Small intestine (tissue), 7 donors: ENCODE data around the gene SYNE3. TPM values are rescaled to one million over a fixed set of nuclear protein-coding genes. Genes with fewer than 3 reads are reported as not detected.

Experiments
- DNase-seq, 2 donors: peaks; one replicate each; pipeline versions ENCODE4 v3.0.0 to v3.0.0-alpha.2; 2013
- FAIRE-seq: peaks from 2 replicates; lab custom pipeline; 2012; peaks lifted over from hg19 to GRCh38; lab: Jason Lieb, UNC
- H3K27ac ChIP-seq, 3 donors: one replicate each; pipeline ENCODE4 v1.5.1; 2013; ENCODE audit warnings: low read length in 2 of 3, mild to moderate bottlenecking in 2 of 3, control low read depth in 1 of 3, inconsistent platforms in 1 of 3, low read depth in 1 of 3, moderate library complexity in 1 of 3
- H3K27me3 ChIP-seq, 3 donors: one replicate each; pipeline ENCODE4 v1.6.1; 2013; ENCODE audit warnings: low read length in 3 of 3, inconsistent platforms in 1 of 3; ENCODE audit not compliant: control insufficient read depth in 3 of 3, insufficient read depth in 3 of 3
- H3K36me3 ChIP-seq, 3 donors: one replicate each; pipeline ENCODE4 v1.6.1; 2013; ENCODE audit warnings: low read length in 3 of 3, inconsistent platforms in 1 of 3, low read depth in 1 of 3, mild to moderate bottlenecking in 1 of 3, moderate library complexity in 1 of 3; ENCODE audit not compliant: control insufficient read depth in 3 of 3, insufficient read depth in 2 of 3
- H3K4me1 ChIP-seq, 3 donors: one replicate each; pipeline ENCODE4 v1.6.1; 2013; ENCODE audit warnings: low read length in 2 of 3, inconsistent platforms in 1 of 3, low read depth in 1 of 3, mild to moderate bottlenecking in 1 of 3, moderate library complexity in 1 of 3; ENCODE audit not compliant: control insufficient read depth in 3 of 3, insufficient read depth in 2 of 3
- H3K4me3 ChIP-seq, 3 donors: one replicate each; pipeline ENCODE4 v1.5.1; 2013; ENCODE audit warnings: low read length in 3 of 3, control low read depth in 1 of 3, inconsistent platforms in 1 of 3, low read depth in 1 of 3, mild to moderate bottlenecking in 1 of 3, moderate library complexity in 1 of 3
- H3K9me3 ChIP-seq, 2 donors: one replicate each; pipeline ENCODE4 v1.6.1; 2013; ENCODE audit warnings: low read depth in 1 of 2, low read length in 1 of 2; ENCODE audit not compliant: control insufficient read depth in 2 of 2, insufficient read depth in 1 of 2
- WGBS, 3 donors: extraction: QIAGEN DNeasy Blood & Tissue Kit; methylation state at CpG; one replicate each; pipeline ENCODE4 v1.1.7; 2013; 5-methylcytosine and 5-hydroxymethylcytosine counted together
- polyA plus RNA-seq, 4 donors: library from polyadenylated mRNA; stranded (reverse) in 3 of 4; unstranded in 1 of 4; fragments of 200-250 nt in 3 of 4; fragments of 120-200 nt in 1 of 4; gene quantifications; one replicate each; pipeline versions ENCODE4 v1.2.1 to v1.2.3, GENCODE V29; 2013
- donor health status: healthy with polysubstance abuse.
- donor health status: control.
- donor health status: control.
- donor health status: Bipolar disorder and iron deficiency.
- donor health status: healthy.

SYNE3 gene
- polyA plus RNA-seq, 4 donors: 0.81 to 5.0 (median 1.4) TPM

DNA sequence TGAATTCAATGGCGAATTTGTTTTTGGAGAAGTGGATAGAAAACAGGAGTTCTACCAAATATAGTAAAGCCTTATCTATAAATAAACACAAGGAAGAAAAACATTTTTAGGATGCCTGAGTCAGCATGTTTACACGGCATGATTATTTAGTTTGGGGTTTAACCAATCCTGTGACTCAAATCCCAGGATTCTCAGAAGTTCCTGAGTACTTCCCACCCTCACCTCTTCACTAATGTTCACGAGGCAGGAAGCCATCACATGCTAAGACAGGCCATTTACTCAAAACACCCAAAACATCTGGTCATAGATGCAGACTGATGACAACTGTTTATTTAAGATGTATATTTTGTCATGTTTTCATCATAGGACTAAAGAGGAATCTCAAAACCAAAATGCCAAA is 15.0 kb upstream of the SYNE3 start:
- Histone ChIP-seq H3K4me1 (peaks cover 7 to 23% (median 15%) of the 10 kb centered on the region in 3 donors), H3K4me3 (no peak overlapping the region), H3K27me3 (no peaks in the 10 kb centered on the region), H3K36me3 (peaks cover 0 to 7% (median 0%) of the 10 kb centered on the region in 3 donors), H3K27ac (no peak overlapping the region), H3K9me3 (no peaks in the 10 kb centered on the region)
- FAIRE-seq (no peak), DNase-seq (no peak)
- WGBS, 3 donors: 33 to 52% (median 48%) methylated on average over 3 of the region's 3 CpGs

DNA sequence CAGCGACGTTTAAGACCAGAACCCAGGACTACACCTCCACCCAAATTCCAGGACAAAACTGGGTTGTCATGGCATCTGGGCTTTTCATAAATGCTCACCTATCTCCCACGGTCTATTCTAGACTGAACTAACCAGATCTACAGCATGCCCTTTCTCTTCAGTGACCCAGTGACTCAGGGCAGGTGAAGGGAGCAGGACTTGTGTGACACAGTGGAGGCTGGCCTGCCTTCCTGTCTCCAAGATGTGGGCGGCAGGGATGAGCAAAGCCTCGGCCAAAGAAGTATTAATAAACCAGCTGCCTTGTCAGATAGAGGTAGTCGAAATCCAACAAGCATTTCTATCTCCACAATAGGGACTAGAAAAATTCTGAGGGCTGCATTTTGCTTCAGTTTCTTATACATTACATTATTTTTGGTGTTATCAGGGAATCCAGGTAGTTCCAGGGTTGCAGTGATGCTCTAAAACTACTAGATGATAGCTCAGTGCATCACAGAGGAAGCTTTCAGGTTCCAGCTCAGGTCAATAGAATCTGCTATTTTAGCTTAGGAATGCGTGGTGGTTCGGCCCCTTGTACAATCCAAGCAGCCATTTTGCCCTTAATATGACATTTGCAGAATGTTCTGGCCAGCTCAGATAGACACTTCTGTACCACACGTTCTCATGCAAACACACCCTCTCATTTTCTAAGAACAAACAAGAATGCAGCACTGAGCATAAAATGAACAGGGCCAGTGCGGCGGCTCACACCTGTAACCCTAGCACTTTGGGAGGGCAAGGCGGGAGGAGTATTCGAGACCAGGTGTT is 14.2 kb upstream of the SYNE3 start:
- 75 to 76% (median 76%) methylated on average over 13 of the region's 13 CpGs for WGBS, 3 donors
- no peak for DNase-seq
- Histone ChIP-seq H3K27me3 (no peaks in the 10 kb centered on the region), H3K4me3 (no peak overlapping the region), H3K27ac (peak overlapping the region in 1 of 3 donors; percentile 12), H3K36me3 (peaks cover 0 to 7% (median 0%) of the 10 kb centered on the region in 3 donors), H3K9me3 (no peaks in the 10 kb centered on the region), H3K4me1 (peaks cover 7 to 17% (median 7%) of the 10 kb centered on the region in 3 donors)
- no peak for FAIRE-seq

DNA sequence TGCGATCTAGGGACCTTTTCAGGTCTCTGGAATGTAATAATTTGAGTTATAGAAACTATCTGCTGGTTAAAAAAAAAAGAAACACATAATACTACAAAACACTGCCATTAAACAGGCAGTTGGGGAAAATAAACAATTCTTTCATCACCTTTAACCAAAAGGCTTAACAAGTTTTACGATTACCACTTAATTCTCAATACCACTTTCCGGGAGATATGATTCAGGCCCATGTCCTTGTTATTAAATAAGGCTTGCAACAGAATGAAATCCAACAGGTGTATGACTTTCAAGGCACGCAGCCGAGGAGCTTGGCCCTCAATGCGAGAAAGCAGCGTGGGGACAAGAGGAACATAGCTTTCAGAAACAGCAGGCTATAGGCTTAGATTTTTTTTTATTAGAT is 12.8 kb upstream of the SYNE3 start:
- no peak for FAIRE-seq
- Histone ChIP-seq H3K27ac (no peak overlapping the region), H3K27me3 (no peaks in the 10 kb centered on the region), H3K9me3 (no peaks in the 10 kb centered on the region), H3K4me1 (peaks cover 6 to 16% (median 9%) of the 10 kb centered on the region in 3 donors), H3K36me3 (peaks cover 0 to 7% (median 0%) of the 10 kb centered on the region in 3 donors), H3K4me3 (no peak overlapping the region)
- no peak for DNase-seq
- WGBS, 3 donors: 61 to 77% (median 61%) methylated on average over 7 of the region's 7 CpGs

DNA sequence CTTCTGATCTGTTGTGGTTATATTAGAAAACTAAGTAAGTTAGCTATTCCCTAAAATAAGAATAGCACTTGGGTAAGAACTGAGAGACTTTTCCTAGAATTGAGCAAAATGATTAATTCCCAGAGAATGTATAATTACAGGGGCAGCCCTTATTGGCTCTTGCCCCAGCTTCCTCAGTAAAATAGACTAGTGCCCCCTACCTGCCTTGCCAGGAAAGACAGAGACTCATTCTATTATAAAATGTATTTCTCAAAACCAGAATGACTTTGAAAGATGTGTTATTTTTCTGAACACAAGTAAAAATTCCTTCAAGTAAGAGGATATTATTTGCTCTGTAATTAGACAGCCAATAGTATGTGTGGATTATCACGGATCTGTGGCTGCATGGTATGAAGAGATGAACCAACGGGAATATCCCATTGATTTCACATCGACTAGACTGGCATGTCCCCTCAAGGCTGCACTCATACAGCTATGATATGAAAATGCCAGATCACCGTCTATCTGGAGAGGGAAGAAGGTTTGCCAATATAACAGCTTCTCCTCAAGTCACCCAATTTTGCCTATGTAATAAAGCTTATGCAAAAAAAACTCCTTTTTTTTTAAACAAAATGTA is 11.0 kb upstream of the SYNE3 start:
- no peak for FAIRE-seq
- peak; percentile 42 to 48 for DNase-seq
- H3K9me3 ChIP-seq: no peaks in the 10 kb centered on the region
- H3K36me3 ChIP-seq: peaks cover 0 to 7% (median 0%) of the 10 kb centered on the region in 3 donors
- peaks cover 2 to 11% (median 10%) of the 10 kb centered on the region in 3 donors for H3K4me1 ChIP-seq
- no peak overlapping the region for H3K27ac ChIP-seq
- H3K4me3 ChIP-seq: no peak overlapping the region
- H3K27me3 ChIP-seq: no peaks in the 10 kb centered on the region
- 21 to 45% (median 24%) methylated on average over 4 of the region's 4 CpGs for WGBS, 3 donors

DNA sequence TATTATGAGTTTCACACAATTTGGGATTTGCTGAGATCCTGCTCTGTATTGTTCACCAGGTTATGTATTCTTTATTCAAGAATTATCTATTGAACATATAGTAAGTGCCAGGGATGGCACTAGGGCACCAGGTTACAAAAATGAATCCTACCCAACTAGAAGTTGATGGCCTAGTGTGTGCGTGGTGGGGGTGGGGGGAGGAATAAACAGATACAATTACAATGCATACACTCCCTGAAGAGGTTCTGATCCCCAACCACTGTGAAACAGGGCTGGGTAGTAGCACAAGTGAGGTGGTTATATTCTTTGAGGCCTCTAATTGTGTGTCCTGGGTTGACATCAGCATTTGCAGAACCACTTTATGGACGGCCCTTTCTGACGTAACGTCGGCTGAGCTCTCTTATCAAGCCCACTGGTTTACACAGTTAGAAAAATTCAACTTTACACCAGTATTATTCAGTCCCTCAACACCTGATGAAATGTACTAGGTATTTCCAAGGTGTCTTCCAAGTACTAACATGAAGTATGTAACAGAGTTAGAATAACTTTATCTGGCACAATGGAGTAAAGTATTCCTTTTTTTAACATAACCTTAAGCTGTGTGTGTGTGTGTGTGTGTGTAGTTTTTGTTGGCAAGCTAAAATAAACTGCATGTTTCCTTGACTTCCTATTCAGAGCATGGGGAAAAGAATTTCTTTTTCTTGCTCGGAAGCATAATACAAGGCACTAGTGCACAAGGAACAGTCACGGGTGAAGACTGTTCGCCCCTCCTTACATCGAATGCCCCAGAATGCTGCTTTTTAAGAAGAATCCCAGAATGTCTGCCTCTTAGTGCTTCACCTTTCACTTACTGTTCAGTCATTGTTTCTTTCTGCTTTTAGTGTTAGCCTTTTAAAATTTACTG is 10.3 kb upstream of the SYNE3 start:
- Histone ChIP-seq H3K27ac (peak overlapping the region in 1 of 3 donors; percentile 59), H3K36me3 (peaks cover 0 to 7% (median 0%) of the 10 kb centered on the region in 3 donors), H3K4me1 (peaks cover 2 to 11% (median 7%) of the 10 kb centered on the region in 3 donors), H3K4me3 (no peak overlapping the region), H3K9me3 (no peaks in the 10 kb centered on the region), H3K27me3 (no peaks in the 10 kb centered on the region)
- FAIRE-seq (no peak), DNase-seq (peak in 1 of 2 donors; percentile 61)
- WGBS, 3 donors: 47 to 72% (median 69%) methylated on average over 9 of the region's 9 CpGs

DNA sequence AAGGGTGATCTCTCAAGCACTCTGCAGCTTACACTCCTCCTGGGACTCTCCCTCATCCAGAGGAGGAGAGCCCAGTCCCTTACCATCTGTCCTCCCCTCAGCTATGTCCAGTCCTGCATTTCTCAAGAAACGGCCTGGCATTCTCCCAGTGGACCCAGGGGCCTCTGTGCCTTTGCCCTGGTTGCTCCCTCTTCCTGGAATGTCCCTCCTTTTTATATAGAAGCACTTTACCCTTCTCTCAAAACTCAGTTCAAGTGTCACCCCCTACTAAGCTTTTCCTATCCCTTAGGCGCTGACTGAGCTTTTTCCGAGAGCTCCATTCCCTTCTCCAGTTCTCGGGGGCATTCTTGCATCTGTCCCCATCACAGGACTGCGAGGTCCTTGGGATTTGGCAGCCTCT is 9.5 kb upstream of the SYNE3 start:
- 80 to 87% (median 82%) methylated on average over 5 of the region's 5 CpGs for WGBS, 3 donors
- H3K4me1 ChIP-seq: peaks cover 0 to 11% (median 7%) of the 10 kb centered on the region in 3 donors
- FAIRE-seq: no peak

DNA sequence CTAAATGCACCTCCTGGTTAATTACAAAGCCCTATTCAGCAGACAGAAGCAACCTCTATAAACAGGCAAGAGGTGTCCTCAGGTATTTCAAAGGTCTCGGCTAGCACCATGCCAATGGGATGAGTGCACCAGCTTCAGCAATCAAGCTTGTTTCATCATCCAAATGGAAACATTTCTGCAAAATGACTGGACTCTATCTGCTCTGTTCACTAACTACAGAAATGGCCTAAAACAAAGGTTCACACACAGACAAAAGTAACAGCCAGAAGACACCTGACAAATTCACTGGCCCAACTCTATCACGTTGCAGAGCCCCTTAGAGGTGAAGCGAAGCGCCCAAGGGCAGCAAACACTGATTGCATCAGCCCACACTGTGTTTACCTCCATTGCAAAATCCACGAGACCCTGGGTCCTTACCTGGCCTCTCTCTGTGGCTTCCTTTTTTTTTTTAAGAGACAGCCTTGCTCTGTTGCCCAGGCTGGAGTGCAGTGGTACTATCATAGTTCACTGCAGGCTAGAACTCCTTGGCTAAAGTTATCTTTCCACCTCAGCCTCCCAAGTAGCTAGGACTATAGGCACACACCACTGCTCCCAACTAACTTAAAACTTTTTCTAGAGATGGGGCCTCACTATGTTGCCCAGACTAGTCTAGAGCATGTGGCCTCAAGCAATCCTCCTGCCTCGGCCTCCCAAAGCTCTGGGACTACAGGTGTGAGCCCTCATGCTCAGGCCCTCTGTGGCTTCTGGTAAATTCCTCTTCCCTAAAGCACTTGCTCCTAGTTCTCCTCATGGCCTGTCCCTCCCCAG is 8.5 kb upstream of the SYNE3 start:
- H3K27ac ChIP-seq: peak overlapping the region in 2 of 3 donors; percentile 74 to 76
- no peaks in the 10 kb centered on the region for H3K27me3 ChIP-seq
- H3K9me3 ChIP-seq: no peaks in the 10 kb centered on the region
- peak in 1 of 2 donors; percentile 39 for DNase-seq
- H3K4me1 ChIP-seq: peaks cover 4 to 11% (median 7%) of the 10 kb centered on the region in 3 donors
- peaks cover 0 to 4% (median 0%) of the 10 kb centered on the region in 3 donors for H3K36me3 ChIP-seq
- 68 to 83% (median 80%) methylated on average over 6 of the region's 6 CpGs for WGBS, 3 donors
- H3K4me3 ChIP-seq: no peak overlapping the region
- FAIRE-seq: no peak

More for the DNA sequence above, 9.5 kb upstream of the SYNE3 start:
- Histone ChIP-seq H3K4me3 (no peak overlapping the region), H3K9me3 (no peaks in the 10 kb centered on the region), H3K36me3 (peaks cover 0 to 6% (median 0%) of the 10 kb centered on the region in 3 donors), H3K27ac (no peak overlapping the region), H3K27me3 (no peaks in the 10 kb centered on the region)
- no peak for DNase-seq
